Chondrocyte (in vitro differentiated cells): ENCODE measurements around the gene NELL1. TPM values are rescaled to one million over a fixed set of nuclear protein-coding genes. Genes with fewer than 3 reads are reported as not detected.

ENCODE experiments used
- DNase-seq: peaks from one replicate; pipeline ENCODE4 v3.0.0; 2021; ENCODE audit warnings: mixed read lengths, low spot score
- H3K27ac Mint-ChIP-seq: one replicate; pipeline ENCODE4 v1.8.0; 2021; ENCODE audit warnings: mild to moderate bottlenecking, moderate library complexity, mixed read lengths; ENCODE audit not compliant: unreplicated experiment
- H3K27me3 Mint-ChIP-seq: 2 replicates; pipeline ENCODE4 v1.8.0; 2021; ENCODE audit warnings: low read depth, mixed read lengths
- H3K36me3 Mint-ChIP-seq: 2 replicates; pipeline ENCODE4 v1.8.0; 2021; ENCODE audit warnings: low read depth, mixed read lengths
- H3K4me1 Mint-ChIP-seq: 2 replicates; pipeline ENCODE4 v1.8.0; 2021; ENCODE audit warnings: low read depth, mild to moderate bottlenecking, mixed read lengths
- H3K4me3 Mint-ChIP-seq: one replicate; pipeline ENCODE4 v1.8.0; 2021; ENCODE audit warnings: mild to moderate bottlenecking, moderate library complexity, mixed read lengths; ENCODE audit not compliant: unreplicated experiment
- H3K9me3 Mint-ChIP-seq: 2 replicates; pipeline ENCODE4 v1.8.0; 2021; ENCODE audit warnings: low read depth, mixed read lengths
- total RNA-seq: library from RNA; stranded (reverse); gene quantifications from 3 replicates; pipeline ENCODE4 v1.2.1, GENCODE V29; 2021
- TF ChIP-seq, protein P1 (sequence below): fragments of 200-600 bp; sonication (generic); IDR thresholded peaks from 2 replicates; pipeline ENCODE4 v1.5.0; 2021; ENCODE audit warnings: antibody characterized with exemption, mild to moderate bottlenecking, moderate library complexity

NELL1 gene
- total RNA-seq, 1 donor from 2014 or later, result not detected

DNA sequence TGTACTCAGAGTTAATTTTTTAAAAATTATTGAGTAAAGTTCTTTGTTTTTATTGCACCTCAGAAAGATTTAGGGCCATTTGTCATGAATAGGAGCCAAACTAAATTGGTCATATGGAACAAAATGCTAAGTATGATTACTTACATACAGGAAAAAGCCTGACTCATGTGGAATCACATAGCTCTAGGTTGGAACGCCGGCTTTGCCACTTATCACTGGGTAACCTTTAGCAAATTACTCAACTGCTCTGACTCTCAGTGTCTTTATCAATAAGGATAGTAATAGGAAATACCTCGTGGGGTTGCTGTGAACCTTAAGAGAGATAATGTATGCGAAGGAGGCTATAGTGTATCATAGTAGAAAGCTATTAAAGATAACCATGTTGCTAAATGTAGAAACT is 638.5 kb downstream of the NELL1 start:
- TF ChIP-seq, protein P1, sequence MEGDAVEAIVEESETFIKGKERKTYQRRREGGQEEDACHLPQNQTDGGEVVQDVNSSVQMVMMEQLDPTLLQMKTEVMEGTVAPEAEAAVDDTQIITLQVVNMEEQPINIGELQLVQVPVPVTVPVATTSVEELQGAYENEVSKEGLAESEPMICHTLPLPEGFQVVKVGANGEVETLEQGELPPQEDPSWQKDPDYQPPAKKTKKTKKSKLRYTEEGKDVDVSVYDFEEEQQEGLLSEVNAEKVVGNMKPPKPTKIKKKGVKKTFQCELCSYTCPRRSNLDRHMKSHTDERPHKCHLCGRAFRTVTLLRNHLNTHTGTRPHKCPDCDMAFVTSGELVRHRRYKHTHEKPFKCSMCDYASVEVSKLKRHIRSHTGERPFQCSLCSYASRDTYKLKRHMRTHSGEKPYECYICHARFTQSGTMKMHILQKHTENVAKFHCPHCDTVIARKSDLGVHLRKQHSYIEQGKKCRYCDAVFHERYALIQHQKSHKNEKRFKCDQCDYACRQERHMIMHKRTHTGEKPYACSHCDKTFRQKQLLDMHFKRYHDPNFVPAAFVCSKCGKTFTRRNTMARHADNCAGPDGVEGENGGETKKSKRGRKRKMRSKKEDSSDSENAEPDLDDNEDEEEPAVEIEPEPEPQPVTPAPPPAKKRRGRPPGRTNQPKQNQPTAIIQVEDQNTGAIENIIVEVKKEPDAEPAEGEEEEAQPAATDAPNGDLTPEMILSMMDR, result no peak
- no peak for DNase-seq
- H3K4me1 Mint-ChIP-seq, result no peaks in the 10 kb centered on the region
- H3K27ac Mint-ChIP-seq, result no peak overlapping the region
- no peaks in the 10 kb centered on the region for H3K9me3 Mint-ChIP-seq
- peaks cover 2% of the 10 kb centered on the region for H3K27me3 Mint-ChIP-seq
- no peak overlapping the region for H3K4me3 Mint-ChIP-seq
- no peaks in the 10 kb centered on the region for H3K36me3 Mint-ChIP-seq

DNA sequence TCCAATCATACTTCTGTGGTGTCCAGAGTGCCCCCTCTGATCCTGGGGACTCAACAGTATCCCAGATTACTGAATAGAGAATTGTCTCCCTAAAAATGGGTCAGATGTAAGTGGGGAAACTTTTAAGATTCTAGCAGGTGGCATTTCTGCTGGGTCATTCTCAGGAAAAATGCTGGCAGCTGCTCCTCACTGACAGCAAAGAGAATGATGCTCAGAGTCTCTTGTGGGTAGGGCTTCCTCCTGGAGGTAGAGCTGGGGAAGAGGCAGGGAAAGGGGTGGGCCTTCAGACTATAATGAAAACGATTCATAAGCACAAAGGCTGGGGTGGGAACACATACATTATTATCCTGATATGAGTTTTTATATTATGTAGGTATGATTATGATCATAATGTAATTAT is 647.2 kb downstream of the NELL1 start:
- H3K27me3 Mint-ChIP-seq, result peaks cover 1% of the 10 kb centered on the region
- DNase-seq, result no peak
- H3K4me3 Mint-ChIP-seq, result no peak overlapping the region
- TF ChIP-seq, protein P1, result no peak
- no peaks in the 10 kb centered on the region for H3K4me1 Mint-ChIP-seq
- no peaks in the 10 kb centered on the region for H3K36me3 Mint-ChIP-seq
- H3K27ac Mint-ChIP-seq, result no peak overlapping the region
- no peaks in the 10 kb centered on the region for H3K9me3 Mint-ChIP-seq

DNA sequence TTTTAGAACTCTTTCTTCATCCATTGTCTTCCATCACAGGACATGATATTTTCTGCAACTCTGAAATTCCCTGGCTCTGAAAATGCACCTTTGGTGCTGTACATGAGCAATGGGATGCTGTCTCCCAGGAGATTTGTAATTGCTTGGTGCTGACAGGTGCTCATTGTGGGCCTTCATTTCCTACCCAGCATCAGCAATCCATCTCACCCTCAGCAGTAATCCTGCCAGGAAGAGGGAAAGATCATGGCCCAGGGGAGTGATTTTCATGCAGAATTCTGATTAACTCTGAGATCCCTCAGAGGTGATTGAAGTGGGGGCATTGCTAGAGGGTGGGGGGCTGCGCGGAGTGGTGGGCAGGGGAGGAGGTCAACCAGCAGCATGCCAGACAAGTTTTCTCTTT is 651.7 kb downstream of the NELL1 start:
- no peaks in the 10 kb centered on the region for H3K36me3 Mint-ChIP-seq
- DNase-seq, result no peak
- peaks cover 1% of the 10 kb centered on the region for H3K27me3 Mint-ChIP-seq
- TF ChIP-seq, protein P1, result no peak
- H3K9me3 Mint-ChIP-seq, result no peaks in the 10 kb centered on the region
- no peak overlapping the region for H3K4me3 Mint-ChIP-seq
- no peaks in the 10 kb centered on the region for H3K4me1 Mint-ChIP-seq
- H3K27ac Mint-ChIP-seq, result no peak overlapping the region

DNA sequence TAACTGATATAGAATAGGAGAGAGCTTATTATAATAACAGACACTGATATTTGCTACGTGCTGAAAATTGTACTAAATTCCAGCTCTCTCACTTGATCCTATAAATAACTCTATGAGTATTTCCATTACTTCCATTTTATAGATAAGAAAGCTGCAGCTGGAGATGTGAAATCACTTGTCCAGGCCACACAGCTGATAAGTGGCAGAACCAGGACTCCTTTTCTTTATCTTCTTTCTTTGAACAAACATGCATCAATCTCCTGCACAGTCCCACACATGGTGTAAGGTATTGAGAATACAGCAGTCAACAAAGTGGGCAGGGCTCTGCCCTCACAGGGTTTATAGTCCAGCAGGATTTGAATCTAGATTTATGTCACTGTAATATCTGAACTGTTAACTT is 652.1 kb downstream of the NELL1 start:
- no peak overlapping the region for H3K4me3 Mint-ChIP-seq
- H3K27ac Mint-ChIP-seq, result no peak overlapping the region
- H3K9me3 Mint-ChIP-seq, result no peaks in the 10 kb centered on the region
- H3K27me3 Mint-ChIP-seq, result peaks cover 1% of the 10 kb centered on the region
- H3K36me3 Mint-ChIP-seq, result no peaks in the 10 kb centered on the region
- DNase-seq, result no peak
- TF ChIP-seq, protein P1, result no peak
- H3K4me1 Mint-ChIP-seq, result no peaks in the 10 kb centered on the region

DNA sequence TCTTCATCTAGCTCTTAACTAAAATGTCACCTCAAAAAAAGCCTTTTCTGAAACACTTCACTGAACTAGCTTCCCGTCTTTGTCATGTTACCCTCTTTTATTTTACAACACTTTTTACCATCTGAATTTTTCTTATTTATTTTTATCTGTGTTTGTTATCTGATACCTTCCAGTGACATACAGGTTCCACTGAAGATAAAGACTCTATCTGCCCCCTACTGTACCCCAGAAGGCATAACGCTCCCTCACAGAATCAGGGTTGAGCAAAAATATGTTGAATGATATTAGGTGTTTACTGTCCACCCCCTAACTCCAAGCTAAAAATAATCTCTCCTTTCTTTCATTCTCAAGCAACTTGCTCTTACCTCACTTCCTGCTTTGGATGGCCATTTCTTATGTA is 654.2 kb downstream of the NELL1 start:
- Mint-ChIP-seq H3K4me3 (no peak overlapping the region), H3K4me1 (no peaks in the 10 kb centered on the region), H3K27me3 (peaks cover 1% of the 10 kb centered on the region), H3K9me3 (peaks cover 4% of the 10 kb centered on the region), H3K36me3 (no peaks in the 10 kb centered on the region), H3K27ac (no peak overlapping the region)
- DNase-seq, result no peak
- TF ChIP-seq, protein P1, result no peak
